GM18909 (cell line): ENCODE data around the gene TXNDC17.
"Not testable (repeated sequence)": the region's sequence is repeated elsewhere in the genome, so short reads cannot be mapped to it uniquely, and the experiment has no call there.

Experiments
- ATAC-seq: cut with Tn5 transposase; IDR thresholded peaks from one replicate; pipeline ENCODE4 v1.9.1; 2021; ENCODE audit warnings: mild to moderate bottlenecking; ENCODE audit not compliant: unreplicated experiment, poor library complexity

Gene TXNDC17

DNA sequence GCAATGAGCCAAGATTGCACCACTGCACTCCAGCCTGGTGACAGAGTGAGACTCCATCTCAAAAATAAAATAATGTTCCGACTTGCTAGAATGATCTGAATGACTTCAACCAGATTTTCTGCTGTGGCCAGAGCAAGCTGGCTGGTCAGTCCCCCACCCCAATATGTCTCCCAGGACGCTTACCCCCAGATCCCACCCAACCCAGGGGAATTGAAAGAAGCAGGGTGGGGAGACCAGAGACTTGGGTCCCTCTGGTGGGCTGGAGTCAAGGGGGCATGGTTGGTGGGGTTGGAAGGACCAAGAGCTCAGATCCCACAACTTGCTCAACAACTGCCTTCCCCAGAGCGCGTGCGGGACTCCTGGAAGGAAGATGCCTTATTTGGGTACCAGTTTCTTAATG lies 17.6 kb downstream of the TXNDC17 start:
- not testable (repeated sequence) for ATAC-seq

- ATAC-seq: no peak
Measured at GRCh38 chr17:6660101-6660500, 19.2 kb downstream of the TXNDC17 start.

DNA sequence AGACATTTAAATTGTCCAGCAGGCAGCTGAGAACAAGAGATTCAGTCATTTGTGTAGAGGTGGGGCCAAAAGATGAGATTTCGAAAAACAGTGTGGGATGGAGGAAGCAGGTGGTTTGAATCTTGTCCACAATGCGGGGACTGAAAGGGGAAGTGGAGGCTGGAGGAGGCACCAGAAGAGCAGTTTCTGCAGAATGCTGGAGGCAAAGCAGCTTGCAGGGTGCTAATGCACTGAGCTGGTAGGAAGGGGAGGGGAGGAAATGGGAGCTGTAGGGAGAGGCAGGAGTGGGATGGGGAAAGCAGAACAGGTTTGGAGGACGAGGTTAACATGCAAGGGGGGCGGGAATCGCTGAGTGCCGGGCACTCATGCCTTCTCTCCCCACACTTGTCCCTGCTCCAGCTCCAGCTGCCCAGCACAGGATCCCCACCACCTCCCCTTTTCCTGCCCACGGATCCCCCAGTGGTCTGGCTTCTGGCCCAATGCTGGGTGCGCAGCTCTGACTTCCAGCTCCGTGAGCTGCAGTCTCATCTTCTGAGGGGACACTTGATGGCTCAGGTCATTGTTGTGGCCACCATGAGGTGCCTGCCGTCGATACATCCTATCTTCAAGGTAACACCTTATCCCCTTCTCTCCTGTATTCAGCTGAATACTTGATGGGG lies 20.1 kb downstream of the TXNDC17 start:
- ATAC-seq: peak; percentile 80

DNA sequence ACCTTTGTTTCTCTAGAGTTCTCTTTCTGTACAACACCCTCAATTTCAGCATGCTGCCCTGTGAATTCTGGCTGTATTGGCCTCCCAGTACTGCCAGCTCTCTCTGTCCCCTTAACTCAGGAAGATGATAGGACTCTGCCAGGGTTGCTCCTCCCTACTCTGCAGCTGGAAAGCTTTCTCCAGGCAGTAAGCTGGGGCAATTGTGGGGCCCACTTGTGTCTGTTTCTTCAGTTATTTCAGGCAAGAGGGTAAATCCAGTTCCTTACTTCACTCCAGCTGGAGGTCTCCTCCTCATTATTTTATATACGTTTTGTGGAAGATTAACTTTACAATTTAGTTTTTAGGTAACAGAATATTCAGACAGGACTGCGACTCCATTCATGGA lies 20.6 kb downstream of the TXNDC17 start:
- ATAC-seq: no peak

DNA sequence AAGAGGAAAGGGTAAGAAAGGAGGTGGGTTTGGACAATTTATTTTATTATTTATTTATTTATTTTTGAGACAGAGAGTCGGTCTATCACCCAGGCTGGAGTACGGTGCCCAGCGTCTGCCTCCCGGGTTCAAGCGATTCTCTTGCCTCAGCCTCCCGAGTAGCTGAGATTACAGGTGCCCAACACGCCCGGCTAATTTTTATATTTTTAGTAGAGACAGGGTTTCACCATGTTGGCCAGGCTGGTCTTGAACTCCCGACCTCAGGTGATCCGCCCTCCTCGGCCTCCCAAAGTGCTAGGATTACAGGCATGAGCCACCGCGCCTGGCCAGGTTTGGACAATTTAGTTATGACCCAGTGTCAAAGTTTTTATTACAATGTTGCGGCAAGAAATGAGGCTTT lies 22.3 kb downstream of the TXNDC17 start:
- ATAC-seq: not testable (repeated sequence)

DNA sequence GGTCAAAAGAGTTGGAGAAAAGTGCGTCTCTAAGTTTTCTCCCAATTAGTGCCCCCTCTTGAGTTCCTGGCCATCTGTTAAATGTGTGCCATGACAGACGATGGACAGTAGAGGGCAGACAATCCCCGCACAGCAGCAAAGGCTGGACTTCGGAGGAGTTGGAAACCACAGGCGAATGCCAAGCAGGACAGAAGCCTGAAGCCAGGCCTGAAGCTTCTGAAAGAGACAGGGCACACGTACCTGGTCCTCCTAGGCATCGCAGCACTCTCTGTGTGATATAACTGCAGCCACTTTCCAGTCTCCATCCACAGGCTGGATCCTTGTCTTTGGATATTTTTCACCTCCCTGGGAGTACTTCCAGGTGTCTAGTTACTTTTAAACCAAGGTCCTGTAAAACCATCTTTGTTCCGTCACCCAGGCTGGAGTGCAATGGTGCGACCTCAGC lies 25.2 kb downstream of the TXNDC17 start:
- ATAC-seq: no peak

GRCh38 chr17:6666557-6666956 lies 25.7 kb downstream of the TXNDC17 start:
- ATAC-seq: no peak

GRCh38 chr17:6667516-6667915 lies 26.7 kb downstream of the TXNDC17 start:
- ATAC-seq: no peak

DNA sequence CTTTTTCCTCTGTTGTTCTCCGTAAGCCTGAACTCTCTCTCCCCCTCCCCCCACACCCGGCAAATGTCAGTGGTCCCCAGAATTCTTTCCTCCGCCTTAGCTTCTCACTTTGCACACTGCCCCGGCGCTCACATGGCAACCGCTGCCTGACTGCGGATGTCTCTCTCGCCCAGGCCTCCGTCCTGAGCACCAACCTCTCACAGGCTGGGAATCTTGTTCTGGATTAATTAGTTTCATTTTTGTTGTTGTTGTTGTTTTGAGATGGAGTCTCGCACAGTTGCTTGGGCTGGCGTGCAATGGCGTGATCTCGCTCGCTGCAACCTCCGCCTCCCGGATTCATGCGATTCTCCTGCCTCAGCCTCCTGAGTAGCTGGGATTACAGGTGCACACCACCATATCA lies 27.4 kb downstream of the TXNDC17 start:
- no peak for ATAC-seq

GRCh38 chr17:6668727-6669425 lies 28.0 kb downstream of the TXNDC17 start:
- ATAC-seq: no peak

DNA sequence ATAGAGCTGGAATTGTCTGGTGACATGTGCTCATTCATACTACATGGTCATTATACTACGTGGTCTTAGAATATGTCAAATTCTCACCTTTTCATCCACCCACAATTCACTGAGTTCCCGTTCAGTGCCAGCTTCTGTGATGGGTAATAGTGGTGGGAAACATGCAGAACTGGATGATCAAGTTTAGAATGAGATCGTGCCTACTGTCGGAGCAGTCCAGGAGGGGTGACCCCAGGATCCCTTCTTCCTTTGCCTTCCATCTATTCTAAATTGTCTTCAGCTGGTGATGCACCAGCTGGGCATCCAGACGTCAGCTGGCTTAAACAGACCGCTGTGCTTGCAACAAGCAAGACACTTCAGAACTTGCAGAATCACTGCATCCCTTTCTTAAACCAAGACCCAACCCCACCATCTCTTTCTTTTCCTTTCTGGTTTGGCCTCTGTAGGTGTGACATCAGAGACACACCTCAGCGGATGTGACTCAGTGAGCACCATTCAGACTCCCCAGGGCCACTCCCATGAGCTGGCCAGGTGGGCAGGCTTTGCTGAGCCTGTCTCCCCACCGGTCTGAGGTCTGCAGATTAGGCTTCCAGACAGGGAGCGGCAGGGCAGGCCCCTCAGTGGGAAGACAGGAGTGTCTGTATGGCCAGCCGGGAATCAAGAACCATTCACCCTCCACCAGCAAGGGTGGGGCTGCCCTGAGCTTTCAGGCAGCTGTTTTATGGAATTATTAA lies 28.8 kb downstream of the TXNDC17 start:
- ATAC-seq: no peak

- no peak for ATAC-seq
Measured at GRCh38 chr17:6670571-6670970, 29.7 kb downstream of the TXNDC17 start.

GRCh38 chr17:6670999-6671398 lies 30.1 kb downstream of the TXNDC17 start:
- ATAC-seq: no peak

DNA sequence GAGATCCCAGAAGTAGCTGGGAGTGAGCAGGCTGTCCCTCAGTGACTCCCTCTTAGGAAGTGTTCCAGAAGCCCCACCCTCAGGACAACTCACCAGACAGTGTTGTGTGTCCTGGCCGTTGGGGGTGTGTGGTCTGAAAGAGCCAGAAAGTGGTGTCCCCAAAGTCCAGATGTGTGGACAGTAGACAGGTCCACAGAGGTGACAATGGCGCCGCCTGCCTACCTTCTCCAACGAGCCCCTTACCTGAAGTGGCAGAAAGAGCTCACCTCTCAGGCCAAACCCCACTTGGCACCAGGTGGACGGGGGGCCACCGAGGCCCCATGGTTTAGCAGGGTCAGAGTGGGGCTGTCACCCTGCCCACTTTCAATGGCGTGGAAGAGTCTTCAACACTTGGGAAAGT lies 30.6 kb downstream of the TXNDC17 start:
- no peak for ATAC-seq

GRCh38 chr17:6674586-6674985 lies 33.7 kb downstream of the TXNDC17 start:
- ATAC-seq: no peak

DNA sequence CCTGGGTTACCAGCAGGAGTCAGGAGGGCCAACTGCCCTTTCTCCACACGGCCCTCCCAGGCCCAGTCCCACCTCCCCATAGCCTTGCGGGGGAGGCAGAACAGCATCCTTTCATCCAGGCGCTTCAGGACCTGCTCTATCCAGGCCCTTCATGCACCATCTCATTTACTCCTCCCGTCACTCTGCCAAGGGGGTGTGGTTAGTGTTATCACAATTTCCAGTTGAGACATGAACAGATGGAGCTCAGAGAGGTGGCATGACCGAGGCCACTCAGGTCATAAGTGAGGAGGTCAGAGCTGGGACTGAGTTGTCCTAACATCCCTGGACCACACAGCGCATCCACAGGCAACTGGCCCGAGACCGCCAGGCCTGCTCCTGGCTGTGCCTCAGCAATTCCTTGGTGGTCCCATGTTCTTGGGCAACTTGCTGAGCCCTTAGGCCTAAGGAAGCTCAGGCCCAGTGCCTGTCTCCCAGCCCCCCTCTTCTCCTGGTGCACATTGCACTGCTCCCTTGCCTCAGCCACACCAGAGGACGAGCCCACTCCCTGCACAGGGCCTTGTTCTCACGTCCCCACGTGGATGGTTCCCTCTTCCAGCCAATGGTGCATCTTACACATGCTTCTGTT lies 34.5 kb downstream of the TXNDC17 start:
- ATAC-seq: no peak

GRCh38 chr17:6676802-6677157 lies 35.9 kb downstream of the TXNDC17 start:
- no peak for ATAC-seq

DNA sequence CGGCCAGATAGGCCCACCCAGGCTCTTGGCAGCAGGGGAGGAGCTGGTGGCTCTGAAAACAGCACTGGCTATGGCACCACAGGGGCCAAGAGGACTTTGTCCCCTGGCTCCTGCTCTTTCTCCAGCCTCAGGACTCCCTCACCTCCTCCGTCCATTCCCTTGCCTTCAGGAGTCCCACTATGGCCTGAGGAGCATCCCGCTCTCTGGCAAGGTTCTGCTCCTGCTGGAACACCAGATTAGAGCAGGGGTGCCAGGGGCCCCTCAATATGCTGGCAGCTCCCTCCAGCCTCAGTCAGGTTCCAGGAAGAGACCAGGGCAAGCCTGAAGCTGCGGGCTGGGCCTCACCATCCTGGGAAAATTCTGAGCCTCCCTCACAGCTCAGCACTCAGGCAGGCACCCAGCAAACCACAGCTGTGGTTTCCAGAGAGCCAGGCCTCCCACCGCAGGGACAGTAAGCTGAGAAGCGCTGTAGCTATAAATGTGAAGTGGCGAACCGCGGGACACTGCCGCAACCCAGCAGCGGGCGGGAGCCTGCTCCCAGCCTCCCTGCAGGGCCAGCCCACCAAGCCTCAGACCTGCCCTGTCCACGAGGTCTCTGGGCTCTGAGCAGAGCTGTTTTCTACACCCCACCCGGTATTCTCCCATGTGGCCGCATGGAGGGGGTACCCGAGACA lies 36.4 kb downstream of the TXNDC17 start:
- no peak for ATAC-seq

DNA sequence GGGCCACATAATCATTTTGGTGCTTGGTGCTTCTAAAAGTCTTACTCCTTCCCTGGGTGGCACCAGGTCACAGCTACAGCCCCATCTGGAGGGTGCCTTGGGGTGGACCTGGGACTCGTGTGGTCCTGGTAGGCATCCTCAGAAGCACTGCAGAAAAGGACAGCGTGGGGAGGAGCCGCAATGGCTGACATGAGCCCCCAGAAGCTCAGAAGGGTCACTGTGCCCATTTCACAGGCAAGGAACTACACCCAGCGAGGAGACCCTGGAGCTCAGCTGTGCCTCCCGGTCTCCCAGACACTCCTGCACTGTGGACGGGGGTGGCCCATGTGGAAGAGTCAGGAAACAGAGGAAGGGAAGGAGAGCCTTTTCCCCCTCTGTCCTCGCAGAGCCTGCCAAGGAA lies 37.1 kb downstream of the TXNDC17 start:
- ATAC-seq: no peak

DNA sequence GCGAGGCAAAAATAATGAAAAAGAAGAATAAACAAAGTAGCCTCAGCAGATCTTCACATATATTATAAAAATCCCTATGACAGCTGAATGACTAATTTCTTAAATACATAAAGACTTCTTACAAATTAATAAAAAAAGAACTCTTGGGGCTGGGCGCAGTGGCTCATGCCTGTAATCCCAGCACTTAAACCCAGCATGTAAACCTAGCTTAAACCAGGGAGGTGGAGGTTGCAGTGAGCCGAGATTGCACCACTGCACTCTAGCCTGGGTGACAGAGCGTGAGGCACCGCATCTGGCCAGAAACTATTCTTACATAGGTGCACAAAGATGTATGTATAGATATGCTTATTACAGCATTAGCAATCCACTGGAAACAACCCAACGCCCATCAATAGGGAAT lies 38.4 kb downstream of the TXNDC17 start:
- ATAC-seq: no peak

- no peak for ATAC-seq
Measured at GRCh38 chr17:6681176-6681575, 40.3 kb downstream of the TXNDC17 start.
